GM19452 (cell line): ENCODE data around the gene RALGAPA2.

ENCODE experiments used
- ATAC-seq: cut with Tn5 transposase; IDR thresholded peaks from one replicate; pipeline ENCODE4 v1.9.1; 2021; ENCODE audit not compliant: unreplicated experiment

RALGAPA2 gene

DNA sequence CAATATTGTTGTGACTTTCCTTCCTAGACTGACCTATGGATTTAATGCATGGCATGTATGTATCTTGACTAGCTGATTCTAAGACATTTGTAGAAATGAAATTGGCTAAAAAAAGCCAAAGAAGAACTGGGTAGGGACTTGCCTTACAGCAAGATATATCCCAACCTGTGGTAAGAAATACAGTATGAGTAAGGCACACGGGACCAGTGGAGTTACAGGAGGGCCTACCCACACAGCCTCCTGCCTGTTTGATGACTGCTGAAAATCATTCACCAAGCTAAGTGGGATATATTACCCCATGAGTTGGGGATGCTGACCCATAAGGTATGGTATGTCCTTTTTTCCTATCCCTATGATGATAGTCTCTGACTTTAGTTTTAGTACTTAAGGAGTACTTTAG lies 232.3 kb downstream of the RALGAPA2 start:
- ATAC-seq: no peak

DNA sequence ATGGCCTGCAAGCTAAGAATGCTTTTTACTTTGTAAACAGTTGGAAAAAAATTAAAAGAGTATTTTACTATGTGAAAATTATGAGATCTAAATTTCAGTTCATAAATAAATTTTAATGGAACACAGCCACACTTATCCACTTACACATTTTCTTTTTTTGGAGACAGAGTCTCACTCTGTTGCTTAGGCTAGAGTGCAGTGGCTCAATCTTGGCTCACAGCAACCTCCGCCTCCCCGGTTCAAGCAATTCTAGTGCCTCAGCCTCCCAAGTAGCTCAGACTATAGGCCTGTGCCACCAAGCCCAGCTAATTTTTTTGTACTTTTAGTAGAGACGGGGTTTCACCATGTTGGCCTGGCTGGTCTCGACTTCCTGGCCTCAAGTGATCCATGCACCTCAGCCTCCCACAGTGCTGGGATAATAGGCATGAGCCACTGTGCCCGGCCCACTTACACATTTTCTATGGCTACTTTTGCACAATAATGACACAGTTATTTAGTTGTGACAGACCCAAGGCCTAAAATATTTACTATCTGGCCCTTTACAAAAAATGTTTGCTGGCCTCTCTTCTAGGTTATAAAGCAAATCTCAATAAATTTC lies 234.9 kb downstream of the RALGAPA2 start:
- ATAC-seq: no peak

DNA sequence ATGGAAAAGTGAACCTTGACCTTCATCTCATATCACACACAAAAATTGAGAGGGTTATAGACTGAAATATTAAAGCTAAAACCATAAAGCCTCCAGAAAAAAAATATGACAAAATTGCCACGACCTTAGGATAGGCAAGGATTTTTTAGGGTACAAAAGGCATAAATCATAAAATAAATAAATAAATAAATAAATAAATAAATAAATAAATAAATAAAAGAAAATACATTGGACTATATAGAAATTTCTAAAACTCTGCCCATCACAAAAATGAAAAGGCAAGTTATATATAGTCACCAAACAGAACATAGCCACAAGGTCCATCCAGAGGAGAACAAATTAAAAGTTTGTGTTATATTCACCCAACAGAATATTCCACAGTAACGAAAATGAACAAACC lies 235.9 kb downstream of the RALGAPA2 start:
- no peak for ATAC-seq

DNA sequence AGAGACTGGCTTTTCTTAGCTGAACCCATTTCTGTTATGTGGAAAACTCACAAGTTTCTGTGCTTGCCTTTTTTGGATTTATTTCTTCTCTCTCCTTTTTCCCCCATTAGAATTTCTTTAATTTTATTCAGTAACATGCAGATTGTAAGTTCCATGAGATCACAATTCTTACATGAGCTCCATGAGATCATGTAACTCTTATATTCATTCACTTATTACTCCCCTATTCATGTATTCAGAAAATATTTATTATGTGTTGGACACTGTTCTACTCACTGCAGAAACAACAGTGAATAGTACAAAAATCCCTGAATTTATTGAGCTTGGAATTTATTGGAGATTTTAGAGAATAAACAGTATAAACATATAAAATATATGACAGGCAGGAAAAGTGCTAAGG lies 238.8 kb downstream of the RALGAPA2 start:
- ATAC-seq: no peak

DNA sequence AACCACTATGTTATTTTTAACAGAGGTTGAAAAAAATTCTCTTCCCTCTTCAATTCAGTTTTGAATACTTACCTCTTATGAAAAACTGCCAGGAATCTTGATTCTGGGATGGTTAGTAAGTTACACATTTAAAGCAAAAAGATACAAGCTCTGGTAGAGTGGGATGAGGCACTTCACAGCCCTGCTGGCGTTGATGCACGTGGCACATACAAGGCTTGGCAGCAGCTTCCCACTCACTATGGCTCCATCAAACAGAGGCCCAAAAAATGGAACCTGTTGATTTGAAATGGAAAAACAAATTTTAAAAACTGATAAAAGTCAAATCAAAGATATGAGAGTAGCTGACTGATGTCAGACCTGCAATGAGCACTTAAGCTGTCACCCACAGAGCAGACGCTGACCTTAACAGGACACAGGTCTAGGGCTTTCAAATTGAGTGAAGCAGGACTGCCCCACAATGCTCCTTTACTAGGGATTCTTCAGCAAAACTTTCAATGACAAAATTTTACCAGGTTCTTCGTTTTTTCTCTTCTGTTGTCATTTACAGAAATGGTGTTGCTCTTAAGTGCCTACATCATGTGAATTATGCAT lies 239.7 kb downstream of the RALGAPA2 start:
- ATAC-seq: no peak

DNA sequence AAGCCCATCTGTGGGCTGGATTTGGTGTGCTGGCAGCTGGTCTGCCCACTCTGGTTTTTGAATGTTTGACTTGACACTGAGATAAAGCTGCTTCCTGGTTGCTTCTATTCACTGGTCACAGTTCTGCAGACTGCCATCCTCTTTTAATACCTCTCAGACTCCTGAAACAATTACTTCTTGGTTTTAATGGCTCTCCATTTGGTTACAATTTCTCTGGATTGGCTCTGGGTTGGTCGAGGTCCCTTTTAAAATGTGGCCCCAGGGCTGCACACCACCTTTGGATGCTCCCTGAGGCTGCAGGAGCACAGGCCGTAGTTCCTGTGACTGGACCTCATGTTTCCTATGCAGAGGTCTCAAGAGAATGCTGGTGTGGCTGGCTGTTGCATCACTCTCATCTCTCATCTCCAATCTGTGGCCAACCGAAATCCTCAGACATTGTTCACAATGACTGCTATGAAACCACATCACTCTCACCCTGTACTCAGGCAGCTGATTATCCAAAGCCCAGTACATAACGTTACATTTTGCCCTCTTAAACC lies 246.0 kb downstream of the RALGAPA2 start:
- peak; percentile 84 for ATAC-seq

DNA sequence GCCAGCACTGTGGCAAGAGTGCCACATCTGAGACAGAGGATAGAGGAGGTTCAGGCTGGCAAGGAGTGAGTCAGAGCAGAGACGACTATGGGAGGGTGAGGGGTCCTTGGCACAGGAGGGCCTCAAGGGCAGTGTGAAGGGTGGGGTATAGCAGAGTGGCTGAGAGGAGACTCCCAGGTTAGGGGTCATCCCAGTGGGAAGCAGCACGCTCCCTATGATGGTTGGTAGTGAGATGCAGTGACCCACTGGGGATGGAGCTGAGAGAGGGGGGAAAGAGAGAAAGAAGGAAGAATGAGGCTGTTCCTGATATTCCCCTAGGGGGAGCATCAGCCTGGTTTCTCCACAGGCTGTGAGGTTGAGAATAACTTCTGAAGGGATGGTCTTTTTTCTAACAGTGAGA lies 247.2 kb downstream of the RALGAPA2 start:
- ATAC-seq: no peak

DNA sequence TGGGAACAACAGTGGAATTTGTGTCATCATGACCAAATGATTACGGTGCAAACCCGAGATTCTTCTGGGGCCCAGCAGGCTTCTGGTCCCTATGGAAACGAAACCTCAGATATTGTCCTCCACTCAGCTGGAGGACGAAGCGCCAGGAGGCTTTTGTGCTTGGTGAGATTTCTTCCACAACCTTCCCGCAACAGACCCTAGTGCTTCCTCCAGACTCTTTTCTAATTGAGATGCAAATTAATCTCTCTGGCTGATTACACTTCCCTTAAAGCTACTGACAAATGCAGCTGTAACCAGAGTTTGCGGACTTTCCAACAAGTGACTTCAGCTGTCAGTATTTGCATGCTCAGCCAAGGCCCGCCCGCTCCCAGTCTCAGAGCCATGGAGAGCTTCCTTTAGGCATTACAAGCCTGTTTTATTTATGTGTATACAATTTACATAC lies 248.5 kb downstream of the RALGAPA2 start:
- peak; percentile 35 for ATAC-seq

DNA sequence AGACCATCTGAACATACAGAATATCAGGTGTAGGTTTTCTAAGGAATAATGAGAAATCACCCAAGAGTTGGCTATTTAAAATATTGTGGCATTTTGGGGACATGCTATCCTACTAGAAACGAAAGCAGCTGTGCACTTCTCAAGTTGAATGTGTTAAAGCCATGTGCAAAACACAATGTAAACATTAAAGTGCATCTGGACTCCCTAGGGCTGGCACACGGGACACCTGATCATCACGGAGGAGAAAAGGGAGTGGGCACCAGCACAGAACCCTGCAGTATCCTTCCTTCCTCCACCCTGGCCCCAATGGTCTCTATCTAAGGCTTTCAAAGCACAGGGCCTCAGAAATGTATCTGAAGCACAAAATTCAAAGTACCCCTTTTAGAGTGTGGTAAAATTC lies 250.3 kb downstream of the RALGAPA2 start:
- ATAC-seq: no peak

DNA sequence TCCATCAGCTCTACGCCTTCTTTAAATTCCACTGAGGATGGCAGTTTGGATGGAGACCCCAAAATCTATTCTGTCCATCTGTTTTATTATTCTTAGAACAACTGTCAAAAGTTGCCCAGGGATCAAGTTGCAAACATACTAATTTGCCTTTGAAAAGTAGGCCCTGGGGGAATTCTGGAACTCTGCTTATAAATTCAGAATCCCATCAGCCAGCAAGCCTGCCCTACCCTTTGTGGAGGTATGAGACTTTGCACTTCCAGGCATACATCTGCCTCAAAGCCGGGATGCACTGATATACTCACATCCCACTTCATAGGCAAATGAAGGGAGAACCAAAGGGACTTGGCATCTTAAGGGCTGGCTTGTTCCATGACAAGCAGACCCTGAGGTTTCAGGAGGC lies 250.9 kb downstream of the RALGAPA2 start:
- no peak for ATAC-seq

DNA sequence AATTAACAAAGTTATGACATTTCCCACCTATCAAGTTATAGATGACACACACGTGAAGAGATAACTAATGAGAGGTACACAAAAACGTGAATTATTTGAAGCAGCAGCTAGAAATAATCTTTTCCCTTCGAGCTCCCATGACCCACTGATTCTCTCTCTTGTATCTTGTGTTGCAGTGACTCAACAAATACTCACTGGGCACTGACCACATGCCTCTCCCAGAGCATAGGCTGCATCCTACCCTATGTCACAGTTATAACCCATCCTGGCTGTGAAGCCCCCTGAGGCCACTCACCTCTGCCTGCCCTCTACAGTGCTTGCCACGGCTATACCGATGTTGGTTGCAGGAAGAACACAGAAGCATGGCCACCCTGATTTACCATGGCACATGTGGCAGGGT lies 252.7 kb downstream of the RALGAPA2 start:
- ATAC-seq: no peak

DNA sequence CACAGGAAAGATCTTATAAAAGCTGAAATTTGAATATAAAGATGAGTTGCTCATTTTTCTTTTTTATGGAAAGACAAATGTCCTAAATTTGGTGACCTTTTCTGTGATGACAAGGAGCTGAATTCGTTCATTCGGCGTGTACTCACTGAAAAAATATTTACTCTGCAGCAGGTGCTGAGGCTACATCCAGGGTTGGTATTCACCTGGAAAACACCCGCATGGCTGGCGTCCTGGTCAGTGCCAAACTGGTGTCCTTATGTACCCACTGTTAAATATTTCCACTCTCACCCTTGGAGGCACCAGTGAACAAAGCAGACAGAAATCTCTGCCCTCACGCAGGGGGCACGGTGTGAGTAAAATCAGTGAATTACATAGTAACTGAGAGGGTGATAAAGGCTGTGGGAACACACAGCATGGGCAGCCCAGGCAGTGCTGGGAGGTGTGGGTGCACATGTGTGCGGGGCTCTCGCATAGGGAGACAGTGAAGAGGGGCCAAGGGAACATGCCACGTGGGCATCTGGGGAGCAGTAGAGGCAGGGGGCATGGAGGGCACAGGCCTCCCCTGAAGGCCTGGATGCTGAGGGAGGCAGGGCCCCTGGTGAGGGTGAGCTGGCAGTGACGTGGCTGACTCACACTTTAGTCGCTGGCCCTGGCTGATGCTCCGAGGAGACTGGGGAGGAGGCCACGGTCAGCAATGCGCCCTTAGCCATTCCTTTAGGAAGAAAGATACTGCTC lies 254.9 kb downstream of the RALGAPA2 start:
- ATAC-seq: no peak

DNA sequence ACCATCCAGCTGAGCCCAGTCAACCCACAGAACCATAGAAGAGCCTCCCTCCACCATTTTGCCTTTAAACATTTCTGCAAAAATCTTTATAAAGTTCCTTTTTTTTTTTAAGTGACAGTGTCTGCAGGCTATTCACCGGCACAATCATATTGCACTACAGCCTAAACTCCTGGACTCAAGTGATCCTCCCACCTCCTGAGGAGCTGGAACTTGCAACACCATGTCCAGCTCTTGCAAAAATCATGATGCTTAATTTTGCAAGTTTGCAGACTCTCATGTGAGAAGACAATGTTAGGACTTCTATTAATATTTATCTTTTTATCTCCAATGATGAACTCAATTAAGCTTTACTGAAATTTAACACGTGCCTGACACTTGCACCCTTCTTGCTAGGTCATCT lies 255.7 kb downstream of the RALGAPA2 start:
- no peak for ATAC-seq

DNA sequence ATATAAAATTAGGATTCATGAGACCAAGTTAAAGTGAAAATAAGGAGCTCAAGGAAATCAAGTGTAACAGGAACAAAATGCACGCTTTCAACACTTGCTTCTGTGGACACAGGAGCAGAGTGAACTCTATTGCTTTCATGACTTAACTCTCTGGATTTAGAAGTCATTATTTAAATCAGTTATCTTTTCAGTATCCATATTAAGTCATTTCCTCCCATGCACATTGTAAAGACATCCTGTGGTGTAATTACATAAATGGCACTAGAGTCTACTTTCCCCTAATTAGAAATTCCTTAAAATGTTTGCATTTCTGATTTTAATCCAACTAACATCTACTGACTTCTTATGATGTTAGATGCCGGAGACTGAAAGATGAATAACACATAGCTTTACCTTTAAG lies 256.5 kb downstream of the RALGAPA2 start:
- ATAC-seq: no peak

DNA sequence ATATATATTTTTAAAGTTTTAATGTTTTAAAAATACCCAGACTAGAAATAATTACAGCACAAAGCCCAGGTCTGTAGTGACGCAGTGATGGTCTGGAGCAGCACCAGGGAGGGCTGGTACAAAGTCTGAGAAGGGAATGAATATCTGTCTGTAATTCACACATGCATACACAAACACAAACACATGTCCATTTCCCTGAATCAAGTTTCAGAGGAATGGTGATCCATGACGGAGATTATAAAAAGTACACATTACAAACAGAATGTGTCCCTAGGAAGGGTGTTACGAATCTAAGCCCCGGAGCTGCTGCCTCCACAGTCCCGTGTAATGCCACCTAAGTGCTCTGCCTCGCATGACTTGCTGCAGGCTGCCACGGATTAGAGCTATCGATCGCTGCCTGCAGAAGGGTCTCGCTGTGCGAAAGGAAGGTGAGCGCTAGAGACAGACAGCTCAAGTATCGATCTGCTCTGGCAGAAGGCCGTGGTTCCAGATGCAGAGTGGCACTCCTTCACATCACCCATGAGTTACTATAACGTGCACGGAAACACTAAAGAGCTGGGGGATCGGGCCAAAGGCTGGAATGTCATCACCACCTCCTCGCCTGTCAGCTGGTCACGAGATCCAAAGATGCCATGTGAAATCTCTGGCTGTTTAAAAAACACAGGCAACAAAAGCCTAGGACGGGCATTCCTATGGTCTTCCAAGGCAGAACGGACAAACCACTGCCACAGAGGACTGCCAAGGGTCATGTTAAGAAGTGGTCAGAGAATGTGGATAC lies 257.4 kb downstream of the RALGAPA2 start:
- ATAC-seq: no peak

DNA sequence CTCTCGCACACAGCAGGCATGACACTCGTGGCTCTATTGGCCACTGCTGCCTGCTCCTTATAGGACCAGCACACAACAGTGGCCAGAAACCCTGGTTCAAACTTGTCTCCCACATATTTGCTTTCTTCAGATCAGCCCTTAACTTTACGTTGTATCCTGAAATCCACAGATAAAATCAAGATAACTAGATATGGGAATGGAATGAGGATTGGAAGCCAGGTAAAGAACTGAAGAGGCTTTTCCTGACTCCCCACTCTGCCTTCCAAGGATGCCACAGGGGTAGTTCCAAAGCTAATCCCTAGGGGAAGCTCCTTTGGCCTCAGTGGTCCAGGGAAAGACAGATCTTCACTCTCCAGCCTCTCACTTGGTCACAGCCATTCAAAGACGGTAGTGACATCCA lies 258.1 kb downstream of the RALGAPA2 start:
- ATAC-seq: no peak

DNA sequence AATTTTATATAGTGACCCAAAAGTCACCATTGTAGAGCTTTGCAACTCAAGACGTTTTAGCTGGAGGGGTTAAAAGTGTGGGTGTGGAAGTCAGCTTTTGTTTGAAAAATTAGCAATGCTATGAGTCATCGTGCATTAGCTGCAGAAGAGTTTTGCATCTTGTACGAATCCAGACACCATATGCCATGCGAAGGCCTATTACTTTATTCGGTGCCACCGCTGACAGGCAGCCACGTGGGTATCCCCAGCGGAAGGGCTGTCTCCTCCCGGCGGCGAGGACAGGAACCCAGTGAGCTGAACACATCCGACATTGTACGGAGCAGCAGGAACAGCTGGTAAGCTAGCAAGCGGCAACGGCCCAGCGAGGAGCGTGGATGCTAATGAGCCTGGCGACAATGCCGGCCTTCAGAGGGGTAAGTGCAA lies 260.2 kb downstream of the RALGAPA2 start:
- peak; percentile 92 for ATAC-seq

DNA sequence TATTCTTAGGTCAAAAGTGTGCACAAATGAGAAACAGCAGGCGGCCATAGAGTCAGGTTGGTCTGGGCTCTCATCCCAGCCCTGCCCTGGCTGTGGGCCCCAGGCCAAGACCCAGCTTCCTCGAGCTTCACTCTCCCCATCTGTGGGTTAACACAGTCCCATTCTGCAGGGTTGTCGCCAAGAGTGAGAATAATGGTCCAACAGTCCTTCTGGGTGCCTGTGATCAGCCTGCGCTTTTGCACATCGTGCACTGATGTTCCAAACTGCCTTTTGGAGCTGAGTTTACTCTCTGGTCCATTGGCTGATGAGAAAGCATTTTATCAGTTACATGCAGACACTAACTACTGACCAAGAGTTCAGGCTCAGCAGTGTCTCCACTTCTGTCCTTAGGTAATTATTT lies 261.9 kb downstream of the RALGAPA2 start:
- ATAC-seq: no peak

DNA sequence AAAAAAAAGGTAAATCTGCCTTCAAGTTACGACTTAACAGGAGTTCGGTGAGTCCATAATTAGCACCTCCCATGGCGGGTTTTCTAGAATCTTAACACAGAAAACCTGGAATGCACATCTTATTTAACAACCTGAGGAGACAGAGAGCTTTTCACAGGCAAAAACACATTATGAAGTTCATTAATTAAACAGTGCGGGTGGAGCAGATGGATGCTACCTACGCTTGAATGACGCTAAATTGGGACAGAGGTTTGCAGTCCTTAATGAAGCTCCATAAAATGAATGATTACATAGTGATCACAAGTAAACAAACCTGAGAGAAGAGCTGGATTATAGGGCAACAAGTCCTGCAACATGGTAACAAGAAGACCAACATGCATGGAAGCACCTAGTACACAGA lies 263.6 kb downstream of the RALGAPA2 start:
- no peak for ATAC-seq

DNA sequence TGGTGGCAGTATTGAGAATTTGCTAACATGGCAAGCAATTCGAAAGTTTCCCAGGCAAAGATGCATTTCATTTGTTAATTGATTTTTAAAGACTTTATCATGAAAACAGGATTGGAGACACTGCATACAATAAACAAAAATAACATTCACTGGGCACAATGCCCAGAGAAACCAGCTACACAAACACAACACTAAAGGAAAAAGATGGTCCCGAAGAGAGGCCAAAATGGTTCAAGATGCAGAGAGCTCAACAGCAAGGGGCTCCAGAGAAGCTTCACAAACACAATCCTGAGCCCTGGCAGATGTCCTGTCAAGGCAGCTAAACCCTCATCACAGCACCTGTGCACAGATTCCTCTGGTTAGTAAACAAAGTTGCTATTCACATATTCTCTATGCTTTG lies 265.2 kb downstream of the RALGAPA2 start:
- no peak for ATAC-seq

DNA sequence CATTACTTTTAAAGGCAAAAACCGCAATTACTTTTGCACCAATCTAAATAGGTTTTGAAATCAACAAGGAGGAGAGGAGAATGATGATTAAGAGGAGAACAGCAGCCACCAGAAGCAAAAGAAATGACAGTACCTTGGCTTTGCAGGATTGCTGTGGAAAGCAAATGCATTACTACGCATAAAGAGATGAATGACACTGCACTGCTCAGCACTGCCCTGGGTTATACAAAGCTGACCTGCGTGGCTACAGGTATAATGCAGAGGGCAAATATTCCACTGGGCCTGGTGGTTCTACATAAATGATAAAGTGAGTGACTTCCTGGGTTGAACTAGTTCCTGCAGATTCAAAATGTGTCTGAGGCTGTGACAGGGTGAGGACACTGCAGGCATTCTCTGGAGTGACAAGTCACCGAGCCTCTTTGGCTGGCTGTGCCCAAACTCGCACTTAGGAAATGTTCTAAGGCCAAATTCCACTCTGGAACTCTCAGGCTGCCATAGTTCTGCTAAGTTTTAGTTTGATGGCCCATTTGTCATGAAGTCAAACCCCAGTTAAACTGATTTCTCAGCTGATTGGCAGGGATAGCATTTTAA lies 265.9 kb downstream of the RALGAPA2 start:
- ATAC-seq: no peak
